Lower leg skin (tissue), 3 donors: ENCODE results near the gene CLDN19.

Source experiments
- CTCF ChIP-seq, 3 donors: fragments of 450-650 bp; IDR thresholded peaks; one replicate each; pipeline ENCODE4 v1.5.1; 2016; ENCODE audit warnings: antibody characterized with exemption in 3 of 3, mild to moderate bottlenecking in 3 of 3, moderate library complexity in 2 of 3
- POLR2A ChIP-seq, 2 donors: fragments of 450-650 bp; IDR thresholded peaks; one replicate each; pipeline ENCODE4 v1.6.1; 2016 to 2017; ENCODE audit warnings: antibody characterized with exemption in 2 of 2, mild to moderate bottlenecking in 1 of 2, moderate library complexity in 1 of 2

- TF ChIP-seq CTCF (IDR thresholded peaks at IDR 0.05): no peak
- no peak for TF ChIP-seq POLR2A (IDR thresholded peaks at IDR 0.05)
Measured at GRCh38 chr1:42698081-42698813, 41.8 kb downstream of the CLDN19 start.
